GM10847 (cell line): ENCODE measurements around the gene ZBTB40.

Experiments used
- POLR2A ChIP-seq: IDR thresholded peaks from 2 replicates; pipeline ENCODE4 v1.6.1; 2011; ENCODE audit not compliant: insufficient read length; ENCODE audit errors: extremely low read depth

Gene ZBTB40

GRCh38 chr1:22579541-22580155 is 128.0 kb downstream of the ZBTB40 start:
- TF ChIP-seq POLR2A, result no peak
